IMR-90 (cell line): ENCODE measurements around the gene GRM4.

ENCODE experiments used
- CEBPB ChIP-seq: IDR thresholded peaks from 2 replicates; pipeline ENCODE4 v1.6.1; 2012; ENCODE audit warnings: low read depth, low read length, improper control_type of control experiment
- NFE2L2 ChIP-seq: fragments of 150-350 bp; IDR thresholded peaks from 2 replicates; pipeline ENCODE4 v1.6.1; 2016; ENCODE audit warnings: low read depth, mild to moderate bottlenecking, low read length
- POLR2A ChIP-seq: IDR thresholded peaks from 2 replicates; pipeline ENCODE4 v1.6.1; 2012; ENCODE audit warnings: mild to moderate bottlenecking, low read depth, low read length
- TF ChIP-seq, protein P1 (sequence below): conservative IDR thresholded peaks from 2 replicates; pipeline ENCODE4 v1.5.1; 2012; ENCODE audit warnings: mild to moderate bottlenecking, low read depth, low read length, improper control_type of control experiment

GRCh38 chr6:34143196-34143883 is 2.5 kb downstream of the GRM4 start:
- TF ChIP-seq CEBPB: no peak
- TF ChIP-seq, protein P1, sequence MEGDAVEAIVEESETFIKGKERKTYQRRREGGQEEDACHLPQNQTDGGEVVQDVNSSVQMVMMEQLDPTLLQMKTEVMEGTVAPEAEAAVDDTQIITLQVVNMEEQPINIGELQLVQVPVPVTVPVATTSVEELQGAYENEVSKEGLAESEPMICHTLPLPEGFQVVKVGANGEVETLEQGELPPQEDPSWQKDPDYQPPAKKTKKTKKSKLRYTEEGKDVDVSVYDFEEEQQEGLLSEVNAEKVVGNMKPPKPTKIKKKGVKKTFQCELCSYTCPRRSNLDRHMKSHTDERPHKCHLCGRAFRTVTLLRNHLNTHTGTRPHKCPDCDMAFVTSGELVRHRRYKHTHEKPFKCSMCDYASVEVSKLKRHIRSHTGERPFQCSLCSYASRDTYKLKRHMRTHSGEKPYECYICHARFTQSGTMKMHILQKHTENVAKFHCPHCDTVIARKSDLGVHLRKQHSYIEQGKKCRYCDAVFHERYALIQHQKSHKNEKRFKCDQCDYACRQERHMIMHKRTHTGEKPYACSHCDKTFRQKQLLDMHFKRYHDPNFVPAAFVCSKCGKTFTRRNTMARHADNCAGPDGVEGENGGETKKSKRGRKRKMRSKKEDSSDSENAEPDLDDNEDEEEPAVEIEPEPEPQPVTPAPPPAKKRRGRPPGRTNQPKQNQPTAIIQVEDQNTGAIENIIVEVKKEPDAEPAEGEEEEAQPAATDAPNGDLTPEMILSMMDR: no peak
- TF ChIP-seq NFE2L2: no peak
- TF ChIP-seq POLR2A: no peak
